LNCaP clone FGC (cell line): Measurements from ENCODE around the gene LCN10.

ENCODE experiments used
- DNase-seq: peaks from one replicate; pipeline ENCODE4 v3.0.0-alpha.2; 2011; ENCODE audit warnings: low read depth
- H3K4me3 ChIP-seq: 2 replicates; pipeline ENCODE4 v1.5.1; 2011; ENCODE audit warnings: mild to moderate bottlenecking, low read depth, low read length, control low read depth
- TF ChIP-seq, protein P1 (sequence below): IDR thresholded peaks from 2 replicates; pipeline ENCODE4 v1.5.1; 2012; ENCODE audit warnings: mild to moderate bottlenecking; ENCODE audit not compliant: control insufficient read depth, insufficient read depth; ENCODE audit errors: extremely low read depth

Gene LCN10

DNA sequence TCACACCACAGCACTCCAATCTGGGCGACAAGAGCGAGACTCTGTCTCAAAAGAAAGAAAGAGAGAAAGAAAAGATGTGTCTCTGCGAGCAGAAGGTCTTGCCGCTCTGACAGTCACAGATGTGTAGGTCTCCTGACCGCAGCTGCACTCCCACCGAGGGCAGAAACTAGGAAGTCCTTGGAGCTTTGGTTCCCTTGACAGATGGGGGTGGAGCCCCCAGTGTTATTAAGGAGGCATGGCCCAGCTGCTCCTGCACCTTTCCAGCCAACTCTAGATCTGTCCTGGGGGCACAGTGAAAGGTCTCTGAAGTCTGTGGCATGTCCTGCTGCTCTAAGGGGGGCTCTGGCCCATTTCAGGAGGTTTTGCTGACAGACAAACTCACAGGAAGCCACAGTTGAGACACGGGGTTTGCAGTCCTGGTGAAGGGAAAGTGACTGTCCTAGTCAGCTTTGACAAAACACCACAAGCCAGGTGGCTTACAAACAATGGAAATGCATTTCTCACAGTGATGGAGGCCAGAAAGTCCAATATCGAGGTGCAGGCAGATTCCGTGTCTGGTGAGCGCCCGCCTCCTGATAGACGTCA lies 39.4 kb downstream of the LCN10 start:
- no peak for DNase-seq
- TF ChIP-seq, protein P1, sequence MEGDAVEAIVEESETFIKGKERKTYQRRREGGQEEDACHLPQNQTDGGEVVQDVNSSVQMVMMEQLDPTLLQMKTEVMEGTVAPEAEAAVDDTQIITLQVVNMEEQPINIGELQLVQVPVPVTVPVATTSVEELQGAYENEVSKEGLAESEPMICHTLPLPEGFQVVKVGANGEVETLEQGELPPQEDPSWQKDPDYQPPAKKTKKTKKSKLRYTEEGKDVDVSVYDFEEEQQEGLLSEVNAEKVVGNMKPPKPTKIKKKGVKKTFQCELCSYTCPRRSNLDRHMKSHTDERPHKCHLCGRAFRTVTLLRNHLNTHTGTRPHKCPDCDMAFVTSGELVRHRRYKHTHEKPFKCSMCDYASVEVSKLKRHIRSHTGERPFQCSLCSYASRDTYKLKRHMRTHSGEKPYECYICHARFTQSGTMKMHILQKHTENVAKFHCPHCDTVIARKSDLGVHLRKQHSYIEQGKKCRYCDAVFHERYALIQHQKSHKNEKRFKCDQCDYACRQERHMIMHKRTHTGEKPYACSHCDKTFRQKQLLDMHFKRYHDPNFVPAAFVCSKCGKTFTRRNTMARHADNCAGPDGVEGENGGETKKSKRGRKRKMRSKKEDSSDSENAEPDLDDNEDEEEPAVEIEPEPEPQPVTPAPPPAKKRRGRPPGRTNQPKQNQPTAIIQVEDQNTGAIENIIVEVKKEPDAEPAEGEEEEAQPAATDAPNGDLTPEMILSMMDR = no peak
- no peak overlapping the region for H3K4me3 ChIP-seq

DNA sequence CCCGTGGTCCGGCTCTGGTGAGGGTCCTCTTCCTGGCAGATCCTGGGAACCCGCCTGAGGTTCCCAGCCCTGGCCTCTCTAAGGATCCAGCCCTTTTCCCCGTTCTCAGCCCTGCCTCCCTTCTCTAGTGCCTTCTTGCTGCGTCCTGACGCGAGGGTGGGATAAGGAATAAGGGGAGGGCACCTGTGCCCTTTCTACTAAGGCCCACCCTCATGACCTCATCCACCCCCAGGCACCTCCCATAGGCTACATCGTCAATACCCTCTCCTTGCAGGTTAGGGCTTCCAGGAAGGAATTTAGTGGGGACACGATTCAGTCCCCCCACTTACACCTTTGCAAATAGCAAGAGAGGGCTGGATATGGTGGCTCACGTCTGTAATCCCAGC lies 41.1 kb downstream of the LCN10 start:
- TF ChIP-seq, protein P1 = no peak
- no peak overlapping the region for H3K4me3 ChIP-seq
- no peak for DNase-seq

DNA sequence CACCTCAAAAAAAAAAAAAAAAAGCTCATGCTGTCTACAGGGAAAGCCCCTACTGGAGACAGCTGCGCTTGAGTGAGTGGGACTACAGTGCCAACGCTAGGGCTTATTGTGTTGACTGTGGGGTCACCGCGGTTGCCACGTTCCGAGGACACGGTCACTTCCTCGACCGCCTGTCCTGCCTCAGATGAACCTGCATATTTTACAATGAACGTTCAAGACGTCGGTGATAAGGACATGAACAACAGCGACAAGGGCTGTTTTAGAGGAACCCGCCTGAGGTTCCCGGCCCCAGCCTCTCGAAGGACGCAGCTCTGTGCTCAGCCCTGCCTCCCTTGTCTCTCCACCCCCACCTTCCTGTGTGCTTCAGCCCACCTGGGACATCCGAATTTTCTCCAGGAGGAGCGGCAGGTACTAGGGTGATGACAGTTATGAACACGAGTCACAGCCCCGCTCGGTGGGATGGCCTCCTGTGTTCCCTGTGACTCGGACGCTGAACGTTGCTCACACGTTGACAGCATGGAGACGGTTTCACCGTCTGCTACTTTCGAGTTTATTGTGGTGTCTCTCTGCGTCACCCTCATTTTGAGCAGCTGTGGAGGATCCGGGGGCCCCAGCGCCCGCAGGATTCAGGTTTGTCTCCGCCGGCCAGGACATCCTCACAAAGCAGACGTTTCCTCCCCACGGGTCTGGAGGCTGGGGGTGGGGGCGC lies 41.6 kb downstream of the LCN10 start:
- no peak for DNase-seq
- no peak overlapping the region for H3K4me3 ChIP-seq
- TF ChIP-seq, protein P1 = no peak

DNA sequence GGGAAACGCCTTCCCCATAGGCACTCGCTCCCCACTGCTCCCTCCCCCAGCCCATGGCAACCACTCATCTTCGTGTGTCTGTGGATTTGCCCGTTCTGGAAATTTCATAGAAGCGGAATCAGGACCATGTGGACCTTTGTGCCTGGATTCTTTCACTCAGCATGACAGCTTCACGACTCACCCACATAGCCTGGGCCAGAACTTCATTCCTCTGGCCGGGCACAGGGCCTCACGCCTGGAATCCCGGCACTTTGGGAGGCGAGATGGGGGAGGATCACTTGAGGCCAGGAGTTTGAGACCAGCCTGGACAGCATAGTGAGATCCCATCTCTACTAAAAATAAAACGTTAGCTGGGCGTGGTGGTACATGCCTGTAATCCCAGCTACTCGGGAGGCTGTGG lies 42.4 kb downstream of the LCN10 start:
- DNase-seq = no peak
- H3K4me3 ChIP-seq = no peak overlapping the region

DNA sequence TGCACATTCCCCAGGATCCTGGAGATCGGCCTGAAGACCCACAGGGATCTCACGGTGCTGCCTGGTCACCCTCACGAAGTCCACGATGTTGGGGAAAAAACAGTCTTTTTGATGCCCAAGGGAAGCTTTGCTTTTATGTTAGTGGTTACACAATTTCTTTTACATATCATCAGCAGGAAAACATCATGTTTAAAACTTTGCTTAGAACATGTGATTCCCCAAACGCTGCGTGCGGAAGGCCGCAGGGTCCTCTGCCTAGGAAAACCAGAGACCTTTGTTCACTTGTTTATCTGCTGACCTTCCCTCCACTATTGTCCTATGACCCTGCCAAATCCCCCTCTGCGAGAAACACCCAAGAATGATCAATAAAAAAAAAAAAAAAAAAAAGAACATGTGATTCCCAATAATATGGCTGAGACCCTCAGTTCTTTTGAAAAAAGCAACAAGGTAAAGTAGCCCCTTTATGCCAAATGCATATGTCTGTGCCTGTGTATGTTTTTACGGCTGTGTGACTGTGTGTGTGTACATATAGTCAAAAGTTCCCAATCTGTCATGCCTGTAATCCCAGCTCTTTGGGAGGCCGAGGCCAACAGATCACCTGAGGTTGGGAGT lies 44.0 kb downstream of the LCN10 start:
- no peak for DNase-seq
- TF ChIP-seq, protein P1 = no peak
- H3K4me3 ChIP-seq = no peak overlapping the region

More for the DNA sequence above, 42.4 kb downstream of the LCN10 start:
- TF ChIP-seq, protein P1 = no peak

DNA sequence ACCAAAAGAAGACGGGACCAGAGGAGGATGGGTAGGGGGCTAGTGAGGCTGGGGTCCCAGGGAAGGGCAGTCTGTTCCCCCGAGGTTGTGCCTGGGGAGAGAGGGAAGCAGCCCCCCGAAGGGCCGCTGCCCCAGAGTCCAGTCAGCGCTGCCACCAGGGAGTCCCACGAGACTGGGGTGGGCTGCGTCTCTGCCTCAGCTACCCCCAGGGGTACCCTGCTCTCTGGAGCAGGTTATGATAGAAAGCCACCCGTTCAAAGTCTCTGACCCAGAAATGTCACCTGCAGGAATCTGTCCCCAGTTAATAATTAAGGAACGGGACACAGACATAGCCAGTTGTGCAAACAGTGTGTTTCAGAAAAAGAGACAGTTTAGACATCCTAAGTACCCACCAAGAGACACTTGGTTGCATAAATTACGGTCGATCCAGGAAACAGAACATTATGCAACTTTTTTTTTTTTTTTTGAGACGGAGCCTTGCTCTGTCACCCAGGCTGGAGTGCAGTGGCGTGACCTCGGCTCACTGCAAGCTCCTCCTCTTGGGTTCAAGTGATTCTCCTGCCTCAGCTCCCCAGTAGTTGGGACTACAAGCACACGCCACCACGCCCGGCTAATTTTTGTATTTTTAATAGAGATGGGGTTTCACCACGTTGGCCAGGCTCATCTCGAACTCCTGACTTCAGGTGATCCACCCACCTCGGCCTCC lies 44.8 kb downstream of the LCN10 start:
- TF ChIP-seq, protein P1 = no peak
- no peak for DNase-seq
- no peak overlapping the region for H3K4me3 ChIP-seq
